A549 (cell line): ENCODE results near the gene EPN2. TPM values are rescaled to one million over a fixed set of nuclear protein-coding genes. Genes with fewer than 3 reads are reported as not detected.

Source experiments
- ATAC-seq, 2 experiments: fragments of 200-7000 bp in 1 of 2; fragments of >200 bp in 1 of 2; cut with Nextera tagmentation in 1 of 2; cut with Tn5 transposase in 1 of 2; 3 replicates each; pipeline versions ENCODE4 v1.8.0 to v1.9.1; 2018 to 2020; ENCODE audit warnings: mild to moderate bottlenecking in 1 of 2, moderate library complexity in 1 of 2
- CTCF ChIA-PET: fragments of 300-600 bp; sonication (Branson Sonifier 250); formaldehyde crosslinking; extraction: SDS; loops from one replicate; lab custom pipeline; 2021; ENCODE audit warnings: antibody characterized with exemption, inconsistent platforms; lab: Yijun Ruan, JAX
- POLR2A ChIA-PET: fragments of 350-600 bp; formaldehyde crosslinking; extraction: SDS; loops from one replicate; lab custom pipeline; 2021; ENCODE audit warnings: antibody characterized with exemption, inconsistent platforms; lab: Yijun Ruan, JAX
- DNase-seq, 2 experiments: peaks; one replicate each; pipeline versions ENCODE4 v3.0.0 to v3.0.0-alpha.2; 2011 to 2016; ENCODE audit warnings: low read depth in 1 of 2, low spot score in 1 of 2
- FAIRE-seq: peaks from 2 replicates; lab custom pipeline; 2011; peaks lifted over from hg19 to GRCh38; lab: Jason Lieb, UNC
- H3K27ac ChIP-seq, 2 experiments: fragments of >200 bp; sonication (Bioruptor Twin); formaldehyde crosslinking; 3 replicates each; pipeline ENCODE4 v1.5.1; 2016 to 2017
- H3K4me1 ChIP-seq: fragments of >200 bp; sonication (Bioruptor Twin); formaldehyde crosslinking; 3 replicates; pipeline ENCODE4 v1.6.1; 2016
- H3K4me2 ChIP-seq: fragments of >200 bp; sonication (Bioruptor Twin); formaldehyde crosslinking; 3 replicates; pipeline ENCODE4 v1.6.1; 2016
- H3K4me3 ChIP-seq: fragments of >200 bp; sonication (Bioruptor Twin); formaldehyde crosslinking; 3 replicates; pipeline ENCODE4 v1.5.1; 2016
- H3K9me3 ChIP-seq: fragments of >200 bp; sonication (Bioruptor Twin); formaldehyde crosslinking; 3 replicates; pipeline ENCODE4 v1.6.1; 2016
- BCL3 ChIP-seq: fragments of >200 bp; sonication (Bioruptor Twin); formaldehyde crosslinking; IDR thresholded peaks from 3 replicates; pipeline ENCODE4 v1.6.1; 2016
- CHD2 ChIP-seq: fragments of 150-350 bp; IDR thresholded peaks from 2 replicates; pipeline ENCODE4 v1.6.1; 2014; ENCODE audit warnings: low read length; ENCODE audit not compliant: partially characterized antibody
- CTCF ChIP-seq: fragments of >200 bp; sonication (Bioruptor Twin); formaldehyde crosslinking; IDR thresholded peaks from 3 replicates; pipeline ENCODE4 v1.5.1; 2016
- EHF ChIP-seq: fragments of 250-450 bp; sonication (Bioruptor Pico); IDR thresholded peaks from 2 replicates; pipeline ENCODE4 v1.5.0; 2020; ENCODE audit warnings: mild to moderate bottlenecking
- ELK1 ChIP-seq: fragments of 150-350 bp; IDR thresholded peaks from 2 replicates; pipeline ENCODE4 v1.6.1; 2014; ENCODE audit warnings: low read depth, mild to moderate bottlenecking, low read length
- FOSB ChIP-seq: fragments of 250-450 bp; sonication (Bioruptor Pico); IDR thresholded peaks from 2 replicates; pipeline ENCODE4 v1.5.0; 2020; ENCODE audit warnings: mild to moderate bottlenecking, moderate library complexity
- FOSL2 ChIP-seq, 2 experiments: fragments of 450-650 bp in 1 of 2; fragments of >200 bp in 1 of 2; sonication (Bioruptor Twin) in 1 of 2; formaldehyde crosslinking; IDR thresholded peaks; 2 replicates each; pipeline versions ENCODE4 v1.5.0 to v1.6.1; 2016 to 2020; ENCODE audit warnings: mild to moderate bottlenecking in 1 of 2, moderate library complexity in 1 of 2
- GATA3 ChIP-seq: IDR thresholded peaks from 2 replicates; pipeline ENCODE4 v1.6.1; 2012; ENCODE audit warnings: borderline replicate concordance
- HES2 ChIP-seq: fragments of >200 bp; sonication (Bioruptor Twin); formaldehyde crosslinking; IDR thresholded peaks from 2 replicates; pipeline ENCODE4 v1.6.1; 2016
- JUNB ChIP-seq: fragments of >200 bp; sonication (Bioruptor Twin); formaldehyde crosslinking; IDR thresholded peaks from 2 replicates; pipeline ENCODE4 v1.6.1; 2016
- KDM1A ChIP-seq: fragments of 200-600 bp; sonication (generic); IDR thresholded peaks from 2 replicates; pipeline ENCODE4 v1.6.1; 2016; ENCODE audit warnings: low read depth, mild to moderate bottlenecking
- KDM5A ChIP-seq: fragments of 200-600 bp; sonication (generic); IDR thresholded peaks from 2 replicates; pipeline ENCODE4 v1.6.1; 2016; ENCODE audit warnings: antibody characterized with exemption, mild to moderate bottlenecking
- MAX ChIP-seq: IDR thresholded peaks from 2 replicates; pipeline ENCODE4 v1.6.1; 2012
- NFE2L2 ChIP-seq: fragments of 150-350 bp; conservative IDR thresholded peaks from 2 replicates; pipeline ENCODE4 v1.6.1; 2014; ENCODE audit warnings: low read length
- PBX3 ChIP-seq: IDR thresholded peaks from 2 replicates; pipeline ENCODE4 v1.6.1; 2012
- PHF8 ChIP-seq: fragments of 200-600 bp; sonication (generic); IDR thresholded peaks from 2 replicates; pipeline ENCODE4 v1.6.1; 2016; ENCODE audit warnings: low read depth, mild to moderate bottlenecking, antibody characterized with exemption, moderate library complexity, borderline replicate concordance
- POLR2A ChIP-seq: IDR thresholded peaks from 2 replicates; pipeline ENCODE4 v1.6.1; 2012; ENCODE audit warnings: mild to moderate bottlenecking, low read length
- RARB ChIP-seq: fragments of 250-450 bp; sonication (Bioruptor Pico); IDR thresholded peaks from 2 replicates; pipeline ENCODE4 v1.8.0; 2021; ENCODE audit warnings: mild to moderate bottlenecking, moderate library complexity
- RFX5 ChIP-seq: fragments of 450-650 bp; IDR thresholded peaks from 2 replicates; pipeline ENCODE4 v1.7.1; 2014; ENCODE audit warnings: antibody characterized with exemption, mild to moderate bottlenecking, moderate library complexity
- RNF2 ChIP-seq: fragments of 200-600 bp; sonication (generic); IDR thresholded peaks from 2 replicates; pipeline ENCODE4 v1.6.1; 2016; ENCODE audit warnings: low read depth, mild to moderate bottlenecking, antibody characterized with exemption, moderate library complexity, borderline replicate concordance
- TFCP2L1 ChIP-seq: fragments of 250-450 bp; sonication (Bioruptor Pico); IDR thresholded peaks from 2 replicates; pipeline ENCODE4 v1.5.0; 2021; ENCODE audit warnings: mild to moderate bottlenecking
- TP53 ChIP-seq: fragments of 250-450 bp; sonication (Bioruptor Pico); IDR thresholded peaks from 2 replicates; pipeline ENCODE4 v1.5.0; 2021; ENCODE audit warnings: mild to moderate bottlenecking, moderate library complexity
- ZC3H11A ChIP-seq: fragments of 450-650 bp; IDR thresholded peaks from 2 replicates; pipeline ENCODE4 v1.6.1; 2014; ENCODE audit warnings: antibody characterized with exemption, mild to moderate bottlenecking
- ZNF302 ChIP-seq: fragments of 250-450 bp; sonication (Bioruptor Pico); IDR thresholded peaks from 2 replicates; pipeline ENCODE4 v1.9.0; 2021; ENCODE audit warnings: inconsistent platforms, mild to moderate bottlenecking, moderate library complexity
- WGBS: methylation state at CpG from one replicate; pipeline ENCODE4 v1.1.6; 2017; ENCODE audit errors: missing lambda C conversion rate; 5-methylcytosine and 5-hydroxymethylcytosine counted together
- polyA plus RNA-seq, 4 experiments: library from polyadenylated mRNA; depleted of rRNA in 3 of 4; stranded (reverse); fragments of >200 nt; fragmentation: RNase III in 1 of 4; extraction: RNeasy Plus Mini Kit Qiagen cat#74134 plus additional on column Dnase treatment in 1 of 4; gene quantifications; 2 replicates in 3 of 4; 3 replicates in 1 of 4; pipeline ENCODE4 v1.2.3, GENCODE V29; 2011 to 2017

Gene EPN2
- polyA plus RNA-seq, 2 of the 4 experiments (the other 2 are of a cell fraction) = 32.1 to 33.8 TPM

- TF ChIP-seq PHF8 (peak; percentile 81), ZNF302 (CRISPR knock-in tag) (no peak), MAX (peak; percentile 93), JUNB (no peak), FOSB (CRISPR knock-in tag) (no peak), CTCF (peak; percentile 100), KDM5A (peak; percentile 95)
Measured at GRCh38 chr17:19362277-19363113, 125.3 kb downstream of the EPN2 start, which contains the start of gene B9D1 (continued).

GRCh38 chr17:19363114-19363438 is 125.9 kb downstream of the EPN2 start:
- DNase-seq = no peak
- Histone ChIP-seq H3K4me3 (peak overlapping the region; percentile 82), H3K4me2 (peak overlapping the region; percentile 95), H3K9me3 (no peaks in the 10 kb centered on the region), H3K4me1 (peaks cover 17% of the 10 kb centered on the region; the same call in 2 of the 3 replicates), H3K27ac (peak overlapping the region; percentile 94 to 96)
- ChIA-PET CTCF (interaction anchor here (0.6 to 14.6 kb wide), 100 partner anchors 9 to 753 kb away, joined by 3 to 362 read pairs (median 7); partner anchors contain the start of genes ALDH3A2, EPN2, MAPK7 and MFAP4), POLR2A (interaction anchor here (0.8 to 2.0 kb wide), 10 partner anchors 9 to 399 kb away, joined by 3 to 32 read pairs (median 7); partner anchors contain the start of genes ALDH3A2 and MAPK7)
- FAIRE-seq = no peak
- TF ChIP-seq ZC3H11A (no peak), CTCF (no peak; the same call in 1 of the 3 replicates), PBX3 (peak; percentile 55; the same call in 1 of the 2 replicates), FOSL2 (IDR thresholded peaks at IDR 0.05) (no peak), FOSL2 (CRISPR knock-in tag; IDR thresholded peaks at IDR 0.05) (0 out of 2 replicates have a peak, but pooled peaks have one; percentile 1), TP53 (CRISPR knock-in tag) (0 out of 2 replicates have a peak, but pooled peaks have one; percentile 50)
- no peak for ATAC-seq
- 33% methylated on average over 14 of the region's 14 CpGs for WGBS

- CTCF ChIA-PET = interaction anchor here (0.6 to 14.6 kb wide), 96 partner anchors 10 to 753 kb away, joined by 3 to 362 read pairs (median 7); partner anchors contain the start of genes ALDH3A2, EPN2, MAPK7 and MFAP4
- H3K9me3 ChIP-seq = no peaks in the 10 kb centered on the region
- H3K4me1 ChIP-seq = peaks cover 22% of the 10 kb centered on the region
- H3K4me3 ChIP-seq = no peak overlapping the region; the same call in 2 of the 3 replicates
- no peak for DNase-seq
- H3K27ac ChIP-seq = peak overlapping the region; percentile 94 to 96; a peak in 5 of 6 replicates
- no peak for FAIRE-seq
- 55% methylated on average over 6 of the region's 6 CpGs for WGBS
- POLR2A ChIA-PET = interaction anchor here (0.8 to 2.0 kb wide), 8 partner anchors 14 to 399 kb away, joined by 3 to 32 read pairs (median 8); partner anchors contain the start of genes ALDH3A2 and MAPK7
- peak overlapping the region; percentile 95 for H3K4me2 ChIP-seq
- no peak for ATAC-seq
- TF ChIP-seq ZNF302 (CRISPR knock-in tag) = no peak
- TF ChIP-seq CHD2 = no peak
- no peak for TF ChIP-seq FOSL2 (IDR thresholded peaks at IDR 0.05)
- no peak for TF ChIP-seq FOSL2 (CRISPR knock-in tag; IDR thresholded peaks at IDR 0.05)
- no peak for TF ChIP-seq KDM1A
- TF ChIP-seq GATA3 = no peak
- TF ChIP-seq NFE2L2 = no peak
- no peak for TF ChIP-seq RNF2
- TF ChIP-seq ELK1 = no peak
- no peak for TF ChIP-seq POLR2A
- no peak for TF ChIP-seq RFX5
- TF ChIP-seq RARB (CRISPR knock-in tag) = no peak
- TF ChIP-seq BCL3 = no peak
- no peak for TF ChIP-seq EHF (CRISPR knock-in tag)
- no peak for TF ChIP-seq TFCP2L1 (CRISPR knock-in tag)
- no peak for TF ChIP-seq HES2
Measured at GRCh38 chr17:19363460-19364035, 126.4 kb downstream of the EPN2 start.
